Thymus (tissue), 11 donors: ENCODE results near the gene FNDC1. TPM values are rescaled to one million over a fixed set of nuclear protein-coding genes. Genes with fewer than 3 reads are reported as not detected.

ENCODE experiments used
- DNase-seq, 9 donors: peaks; one replicate each; pipeline ENCODE4 v3.0.0-alpha.2; 2013; ENCODE audit warnings: low spot score in 9 of 9, low read depth in 6 of 9, missing footprints in 1 of 9
- H3K27ac ChIP-seq, 2 donors: one replicate each; pipeline ENCODE4 v1.5.1; 2013; ENCODE audit warnings: control low read depth in 1 of 2, low read depth in 1 of 2, low read length in 1 of 2, mild to moderate bottlenecking in 1 of 2, moderate library complexity in 1 of 2
- H3K27me3 ChIP-seq, 2 donors: one replicate each; pipeline ENCODE4 v1.5.1; 2013; ENCODE audit warnings: low read length in 1 of 2; ENCODE audit not compliant: control insufficient read depth in 2 of 2, insufficient read depth in 1 of 2
- H3K36me3 ChIP-seq, 2 donors: one replicate each; pipeline ENCODE4 v1.5.1; 2013; ENCODE audit warnings: low read length in 1 of 2, mild to moderate bottlenecking in 1 of 2, moderate library complexity in 1 of 2; ENCODE audit not compliant: control insufficient read depth in 2 of 2, insufficient read depth in 2 of 2
- H3K4me1 ChIP-seq, 2 donors: one replicate each; pipeline ENCODE4 v1.5.1; 2013; ENCODE audit warnings: low read length in 2 of 2; ENCODE audit not compliant: control insufficient read depth in 2 of 2, insufficient read depth in 2 of 2
- H3K4me3 ChIP-seq, 2 donors: one replicate each; pipeline ENCODE4 v1.5.1; 2013; ENCODE audit warnings: low read length in 2 of 2, control low read depth in 1 of 2, mild to moderate bottlenecking in 1 of 2
- H3K9me3 ChIP-seq, 2 donors: one replicate each; pipeline ENCODE4 v1.5.1; 2013; ENCODE audit warnings: low read length in 1 of 2, mild to moderate bottlenecking in 1 of 2; ENCODE audit not compliant: control insufficient read depth in 2 of 2, insufficient read depth in 1 of 2
- WGBS: extraction: QIAGEN DNeasy Blood & Tissue Kit; methylation state at CpG from one replicate; pipeline ENCODE4 v1.1.7; 2013; 5-methylcytosine and 5-hydroxymethylcytosine counted together
- polyA plus RNA-seq: library from polyadenylated mRNA; stranded (reverse); fragments of 200-250 nt; gene quantifications from one replicate; pipeline ENCODE4 v1.2.3, GENCODE V29; 2013
- total RNA-seq: library from RNA; stranded (reverse); fragments of 120-200 nt; gene quantifications from one replicate; pipeline ENCODE4 v1.2.4, GENCODE V29; 2013
- donor health status: healthy.

FNDC1 gene
- total and polyA plus RNA-seq, 2 donors = 0.07 to 0.47 TPM

- 83% methylated on average over 4 of the region's 4 CpGs for WGBS
- peaks cover 0 to 2% of the 10 kb centered on the region in 2 donors for H3K9me3 ChIP-seq
- H3K27me3 ChIP-seq = no peaks in the 10 kb centered on the region
- no peaks in the 10 kb centered on the region for H3K36me3 ChIP-seq
- H3K27ac ChIP-seq = no peak overlapping the region
- no peak overlapping the region for H3K4me3 ChIP-seq
- H3K4me1 ChIP-seq = no peaks in the 10 kb centered on the region
- no peak for DNase-seq
Observed at GRCh38 chr6:159212028-159212427, 42.8 kb downstream of the FNDC1 start.

GRCh38 chr6:159212525-159213280 is 43.5 kb downstream of the FNDC1 start:
- Histone ChIP-seq H3K9me3 (peaks cover 0 to 2% of the 10 kb centered on the region in 2 donors), H3K27me3 (peaks cover 0 to 3% of the 10 kb centered on the region in 2 donors), H3K4me3 (no peak overlapping the region), H3K36me3 (no peaks in the 10 kb centered on the region), H3K27ac (no peak overlapping the region), H3K4me1 (no peaks in the 10 kb centered on the region)
- DNase-seq = no peak
- 95% methylated on average over 5 of the region's 5 CpGs for WGBS

- 75% methylated on average over 3 of the region's 3 CpGs for WGBS
- Histone ChIP-seq H3K27me3 (peaks cover 0 to 3% of the 10 kb centered on the region in 2 donors), H3K36me3 (no peaks in the 10 kb centered on the region), H3K27ac (no peak overlapping the region), H3K4me3 (no peak overlapping the region), H3K4me1 (no peaks in the 10 kb centered on the region), H3K9me3 (peaks cover 0 to 2% of the 10 kb centered on the region in 2 donors)
- no peak for DNase-seq
Observed at GRCh38 chr6:159213405-159213804, 44.2 kb downstream of the FNDC1 start.

GRCh38 chr6:159214281-159214680 is 45.1 kb downstream of the FNDC1 start:
- Histone ChIP-seq H3K27me3 (peaks cover 0 to 3% of the 10 kb centered on the region in 2 donors), H3K9me3 (peaks cover 0 to 2% of the 10 kb centered on the region in 2 donors), H3K27ac (no peak overlapping the region), H3K4me1 (no peaks in the 10 kb centered on the region), H3K4me3 (no peak overlapping the region), H3K36me3 (no peaks in the 10 kb centered on the region)
- no peak for DNase-seq
- WGBS = 96% methylated on average over 2 of the region's 2 CpGs

- no peaks in the 10 kb centered on the region for H3K36me3 ChIP-seq
- H3K9me3 ChIP-seq = peaks cover 0 to 2% of the 10 kb centered on the region in 2 donors
- H3K27me3 ChIP-seq = peaks cover 0 to 3% of the 10 kb centered on the region in 2 donors
- H3K4me3 ChIP-seq = no peak overlapping the region
- H3K4me1 ChIP-seq = no peaks in the 10 kb centered on the region
- 55% methylated on average over 17 of the region's 17 CpGs for WGBS
- peak in 3 of 9 donors; percentile 4 to 18 (median 13) for DNase-seq
- no peak overlapping the region for H3K27ac ChIP-seq
Observed at GRCh38 chr6:159217595-159218275, 48.5 kb downstream of the FNDC1 start.

- no peaks in the 10 kb centered on the region for H3K36me3 ChIP-seq
- WGBS = 72% methylated on average over 5 of the region's 5 CpGs
- H3K9me3 ChIP-seq = no peaks in the 10 kb centered on the region
- peaks cover 0 to 3% of the 10 kb centered on the region in 2 donors for H3K27me3 ChIP-seq
- H3K4me1 ChIP-seq = no peaks in the 10 kb centered on the region
- H3K4me3 ChIP-seq = no peak overlapping the region
- no peak overlapping the region for H3K27ac ChIP-seq
- DNase-seq = no peak
Observed at GRCh38 chr6:159220093-159220492, 50.9 kb downstream of the FNDC1 start.

GRCh38 chr6:159221486-159222170 is 52.4 kb downstream of the FNDC1 start:
- no peak for DNase-seq
- no peak overlapping the region for H3K27ac ChIP-seq
- H3K36me3 ChIP-seq = no peaks in the 10 kb centered on the region
- 72% methylated on average over 12 of the region's 12 CpGs for WGBS
- H3K4me3 ChIP-seq = no peak overlapping the region
- H3K27me3 ChIP-seq = peaks cover 0 to 3% of the 10 kb centered on the region in 2 donors
- no peaks in the 10 kb centered on the region for H3K4me1 ChIP-seq
- H3K9me3 ChIP-seq = no peaks in the 10 kb centered on the region

- Histone ChIP-seq H3K36me3 (no peaks in the 10 kb centered on the region), H3K27ac (no peak overlapping the region), H3K4me3 (no peak overlapping the region), H3K27me3 (no peaks in the 10 kb centered on the region), H3K9me3 (no peaks in the 10 kb centered on the region), H3K4me1 (no peaks in the 10 kb centered on the region)
- WGBS = 85% methylated on average over 2 of the region's 2 CpGs
- DNase-seq = no peak
Observed at GRCh38 chr6:159224452-159224851, 55.3 kb downstream of the FNDC1 start.

- no peak for DNase-seq
- Histone ChIP-seq H3K27ac (no peak overlapping the region), H3K36me3 (no peaks in the 10 kb centered on the region), H3K27me3 (peaks cover 28 to 32% of the 10 kb centered on the region in 2 donors), H3K4me1 (no peaks in the 10 kb centered on the region), H3K9me3 (no peaks in the 10 kb centered on the region), H3K4me3 (no peak overlapping the region)
- WGBS = 92% methylated on average over 8 of the region's 8 CpGs
Observed at GRCh38 chr6:159229651-159230051, 60.5 kb downstream of the FNDC1 start.
